Activated naive CD8-positive, alpha-beta T cell treated with anti-CD3 and anti-CD28 coated beads for 36 hours (primary cell): ENCODE results near the gene IPPK. TPM values are rescaled to one million over a fixed set of nuclear protein-coding genes. Genes with fewer than 3 reads are reported as not detected.

ENCODE experiments used
- DNase-seq: peaks from one replicate; pipeline ENCODE4 v3.0.0; 2021
- H3K27ac Mint-ChIP-seq: one replicate; pipeline ENCODE4 v1.8.0; 2022; ENCODE audit warnings: mild to moderate bottlenecking, moderate library complexity, mixed read lengths
- H3K27me3 Mint-ChIP-seq: one replicate; pipeline ENCODE4 v1.8.0; 2022; ENCODE audit warnings: mild to moderate bottlenecking, mixed read lengths
- H3K36me3 Mint-ChIP-seq: one replicate; pipeline ENCODE4 v1.8.0; 2021; ENCODE audit warnings: mild to moderate bottlenecking, mixed read lengths
- H3K4me1 Mint-ChIP-seq: one replicate; pipeline ENCODE4 v1.8.0; 2021; ENCODE audit warnings: mixed read lengths
- H3K4me3 Mint-ChIP-seq: one replicate; pipeline ENCODE4 v1.8.0; 2022; ENCODE audit warnings: mild to moderate bottlenecking, moderate library complexity, mixed read lengths
- H3K9me3 Mint-ChIP-seq: one replicate; pipeline ENCODE4 v1.8.0; 2022; ENCODE audit warnings: mixed read lengths
- total RNA-seq, 2 experiments: library from RNA; stranded (reverse); gene quantifications; one replicate each; pipeline ENCODE4 v1.2.3, GENCODE V29; 2021

IPPK gene
- total RNA-seq, 2 experiments from 2014 or later: 13.0 to 13.9 TPM

- Mint-ChIP-seq H3K4me1 (peaks cover 4% of the 10 kb centered on the region), H3K4me3 (no peak overlapping the region)
These were observed 58.2 kb downstream of the IPPK start for GRCh38 chr9:92611621-92612285.

GRCh38 chr9:92610470-92611420 lies 59.2 kb downstream of the IPPK start:
- Mint-ChIP-seq H3K4me3 (no peak overlapping the region), H3K4me1 (peaks cover 4% of the 10 kb centered on the region), H3K27me3 (no peaks in the 10 kb centered on the region), H3K9me3 (no peaks in the 10 kb centered on the region), H3K36me3 (peaks cover 12% of the 10 kb centered on the region), H3K27ac (no peak overlapping the region)
- DNase-seq: no peak

More at GRCh38 chr9:92611621-92612285, 58.2 kb downstream of the IPPK start:
- Mint-ChIP-seq H3K27me3 (no peaks in the 10 kb centered on the region), H3K9me3 (no peaks in the 10 kb centered on the region), H3K27ac (no peak overlapping the region), H3K36me3 (peaks cover 19% of the 10 kb centered on the region)
- no peak for DNase-seq

GRCh38 chr9:92608909-92609445 lies 61.0 kb downstream of the IPPK start:
- peaks cover 12% of the 10 kb centered on the region for H3K36me3 Mint-ChIP-seq
- no peaks in the 10 kb centered on the region for H3K27me3 Mint-ChIP-seq
- H3K4me3 Mint-ChIP-seq: no peak overlapping the region
- peaks cover 7% of the 10 kb centered on the region for H3K9me3 Mint-ChIP-seq
- H3K4me1 Mint-ChIP-seq: peaks cover 4% of the 10 kb centered on the region
- DNase-seq: no peak
- no peak overlapping the region for H3K27ac Mint-ChIP-seq

- Mint-ChIP-seq H3K36me3 (peaks cover 17% of the 10 kb centered on the region), H3K27me3 (no peaks in the 10 kb centered on the region), H3K4me1 (peaks cover 4% of the 10 kb centered on the region), H3K27ac (no peak overlapping the region), H3K4me3 (no peak overlapping the region), H3K9me3 (peaks cover 13% of the 10 kb centered on the region)
- no peak for DNase-seq
These were observed 61.6 kb downstream of the IPPK start for GRCh38 chr9:92608241-92608908.

GRCh38 chr9:92607773-92608172 lies 62.2 kb downstream of the IPPK start:
- H3K4me1 Mint-ChIP-seq: peaks cover 4% of the 10 kb centered on the region
- DNase-seq: no peak
- no peak overlapping the region for H3K4me3 Mint-ChIP-seq
- H3K36me3 Mint-ChIP-seq: peaks cover 18% of the 10 kb centered on the region
- H3K27ac Mint-ChIP-seq: no peak overlapping the region
- H3K9me3 Mint-ChIP-seq: peaks cover 14% of the 10 kb centered on the region
- H3K27me3 Mint-ChIP-seq: no peaks in the 10 kb centered on the region

GRCh38 chr9:92607088-92607487 lies 62.8 kb downstream of the IPPK start:
- Mint-ChIP-seq H3K27ac (no peak overlapping the region), H3K27me3 (no peaks in the 10 kb centered on the region), H3K36me3 (peaks cover 18% of the 10 kb centered on the region), H3K4me3 (no peak overlapping the region), H3K9me3 (peaks cover 14% of the 10 kb centered on the region), H3K4me1 (peaks cover 4% of the 10 kb centered on the region)
- DNase-seq: no peak

GRCh38 chr9:92605224-92605623 lies 64.7 kb downstream of the IPPK start:
- no peak for DNase-seq
- Mint-ChIP-seq H3K27me3 (no peaks in the 10 kb centered on the region), H3K4me1 (peaks cover 4% of the 10 kb centered on the region), H3K4me3 (no peak overlapping the region), H3K9me3 (peaks cover 14% of the 10 kb centered on the region), H3K27ac (no peak overlapping the region), H3K36me3 (peaks cover 12% of the 10 kb centered on the region)

- Mint-ChIP-seq H3K4me1 (peaks cover 4% of the 10 kb centered on the region), H3K27ac (no peak overlapping the region), H3K27me3 (no peaks in the 10 kb centered on the region), H3K9me3 (peaks cover 14% of the 10 kb centered on the region), H3K36me3 (peaks cover 12% of the 10 kb centered on the region), H3K4me3 (no peak overlapping the region)
- no peak for DNase-seq
These were observed 65.9 kb downstream of the IPPK start for GRCh38 chr9:92603990-92604389.

GRCh38 chr9:92603100-92603499 lies 66.8 kb downstream of the IPPK start:
- Mint-ChIP-seq H3K27me3 (no peaks in the 10 kb centered on the region), H3K9me3 (peaks cover 14% of the 10 kb centered on the region), H3K36me3 (peaks cover 12% of the 10 kb centered on the region), H3K4me1 (peaks cover 4% of the 10 kb centered on the region), H3K4me3 (no peak overlapping the region), H3K27ac (no peak overlapping the region)
- DNase-seq: no peak

GRCh38 chr9:92602413-92602812 lies 67.5 kb downstream of the IPPK start:
- Mint-ChIP-seq H3K4me3 (no peak overlapping the region), H3K27me3 (no peaks in the 10 kb centered on the region), H3K36me3 (peaks cover 12% of the 10 kb centered on the region), H3K27ac (no peak overlapping the region), H3K9me3 (peaks cover 14% of the 10 kb centered on the region), H3K4me1 (peaks cover 4% of the 10 kb centered on the region)
- DNase-seq: no peak

- H3K36me3 Mint-ChIP-seq: peaks cover 12% of the 10 kb centered on the region
- H3K4me1 Mint-ChIP-seq: no peaks in the 10 kb centered on the region
- no peaks in the 10 kb centered on the region for H3K27me3 Mint-ChIP-seq
- peaks cover 14% of the 10 kb centered on the region for H3K9me3 Mint-ChIP-seq
- H3K4me3 Mint-ChIP-seq: no peak overlapping the region
- no peak overlapping the region for H3K27ac Mint-ChIP-seq
- no peak for DNase-seq
These were observed 68.5 kb downstream of the IPPK start for GRCh38 chr9:92601451-92601850.

GRCh38 chr9:92600462-92601261 lies 69.3 kb downstream of the IPPK start:
- H3K4me3 Mint-ChIP-seq: no peak overlapping the region
- H3K36me3 Mint-ChIP-seq: peaks cover 12% of the 10 kb centered on the region
- H3K27ac Mint-ChIP-seq: no peak overlapping the region
- no peaks in the 10 kb centered on the region for H3K27me3 Mint-ChIP-seq
- H3K4me1 Mint-ChIP-seq: no peaks in the 10 kb centered on the region
- DNase-seq: no peak
- peaks cover 14% of the 10 kb centered on the region for H3K9me3 Mint-ChIP-seq

GRCh38 chr9:92599938-92600461 lies 69.9 kb downstream of the IPPK start:
- Mint-ChIP-seq H3K9me3 (peaks cover 8% of the 10 kb centered on the region), H3K4me3 (no peak overlapping the region), H3K4me1 (no peaks in the 10 kb centered on the region), H3K36me3 (peaks cover 9% of the 10 kb centered on the region), H3K27me3 (no peaks in the 10 kb centered on the region), H3K27ac (no peak overlapping the region)
- DNase-seq: no peak

- Mint-ChIP-seq H3K4me1 (no peaks in the 10 kb centered on the region), H3K27ac (no peak overlapping the region), H3K4me3 (no peak overlapping the region), H3K9me3 (peaks cover under 1% of the 10 kb centered on the region), H3K36me3 (peaks cover 2% of the 10 kb centered on the region), H3K27me3 (peaks cover 2% of the 10 kb centered on the region)
- DNase-seq: no peak
These were observed 71.5 kb downstream of the IPPK start for GRCh38 chr9:92598382-92598781.
